KMS-11 (cell line): Measurements from ENCODE around the gene MPZL2.

Source experiments
- H2AFZ ChIP-seq: fragments of 200-600 bp; sonication (generic); 2 replicates; pipeline ENCODE4 v1.6.1; 2016; ENCODE audit warnings: antibody characterized with exemption, mixed run types, low read depth
- H3K27ac ChIP-seq: fragments of 200-600 bp; sonication (generic); 2 replicates; pipeline ENCODE4 v1.6.1; 2016; ENCODE audit warnings: mild to moderate bottlenecking, mixed run types
- H3K27me3 ChIP-seq: fragments of 200-600 bp; sonication (generic); 2 replicates; pipeline ENCODE4 v1.6.1; 2017; ENCODE audit warnings: mild to moderate bottlenecking, low read depth, mixed run types, moderate library complexity; ENCODE audit not compliant: insufficient read depth
- H3K36me3 ChIP-seq: fragments of 200-600 bp; sonication (generic); 2 replicates; pipeline ENCODE4 v1.6.1; 2017; ENCODE audit warnings: mild to moderate bottlenecking, mixed run types; ENCODE audit not compliant: insufficient read depth
- H3K4me1 ChIP-seq: fragments of 200-600 bp; sonication (generic); 2 replicates; pipeline ENCODE4 v1.6.1; 2016; ENCODE audit warnings: mild to moderate bottlenecking, low read depth, mixed run types; ENCODE audit not compliant: poor library complexity, severe bottlenecking
- H3K4me2 ChIP-seq: fragments of 200-600 bp; sonication (generic); 2 replicates; pipeline ENCODE4 v1.7.0; 2016; ENCODE audit warnings: mild to moderate bottlenecking, mixed run types
- H3K4me3 ChIP-seq: fragments of 200-600 bp; sonication (generic); IDR thresholded peaks from 2 replicates; pipeline ENCODE4 v1.6.1; 2017; ENCODE audit warnings: low read depth, low read length, mixed read lengths; ENCODE audit not compliant: insufficient read depth
- H3K79me2 ChIP-seq: fragments of 200-600 bp; sonication (generic); 2 replicates; pipeline ENCODE4 v1.6.1; 2016; ENCODE audit warnings: low read depth, mixed run types; ENCODE audit not compliant: insufficient read depth
- H3K9ac ChIP-seq: fragments of 200-600 bp; sonication (generic); 2 replicates; pipeline ENCODE4 v1.6.1; 2016; ENCODE audit warnings: mild to moderate bottlenecking, mixed run types
- H4K20me1 ChIP-seq: fragments of 200-600 bp; sonication (generic); 2 replicates; pipeline ENCODE4 v1.6.1; 2016; ENCODE audit warnings: mild to moderate bottlenecking, mixed run types; ENCODE audit not compliant: insufficient read depth
- CTCF ChIP-seq: fragments of 200-600 bp; sonication (generic); conservative IDR thresholded peaks from 2 replicates; pipeline ENCODE4 v1.6.1; 2017; ENCODE audit warnings: low read depth, mild to moderate bottlenecking, antibody characterized with exemption, low read length, moderate library complexity, mixed read lengths

MPZL2 gene

GRCh38 chr11:118238421-118238820 is 25.7 kb downstream of the MPZL2 start:
- no peak overlapping the region for H3K27ac ChIP-seq
- H3K4me3 ChIP-seq, result no peak overlapping the region
- H3K79me2 ChIP-seq, result no peaks in the 10 kb centered on the region
- H3K27me3 ChIP-seq, result no peaks in the 10 kb centered on the region
- no peak for TF ChIP-seq CTCF
- H3K36me3 ChIP-seq, result no peaks in the 10 kb centered on the region
- H3K4me1 ChIP-seq, result peaks cover 11% of the 10 kb centered on the region
- no peak overlapping the region for H3K9ac ChIP-seq
- H3K4me2 ChIP-seq, result no peak overlapping the region
- no peaks in the 10 kb centered on the region for H4K20me1 ChIP-seq
- no peak overlapping the region for H2AFZ ChIP-seq

GRCh38 chr11:118236170-118236569 is 27.9 kb downstream of the MPZL2 start:
- Histone ChIP-seq H4K20me1 (no peaks in the 10 kb centered on the region), H3K9ac (no peak overlapping the region), H3K4me2 (no peak overlapping the region), H3K4me3 (no peak overlapping the region), H2AFZ (no peak overlapping the region), H3K27ac (no peak overlapping the region), H3K27me3 (no peaks in the 10 kb centered on the region), H3K79me2 (no peaks in the 10 kb centered on the region), H3K4me1 (peaks cover 5% of the 10 kb centered on the region), H3K36me3 (no peaks in the 10 kb centered on the region)
- TF ChIP-seq CTCF, result no peak

- H3K27me3 ChIP-seq, result no peaks in the 10 kb centered on the region
- no peaks in the 10 kb centered on the region for H3K36me3 ChIP-seq
- no peaks in the 10 kb centered on the region for H4K20me1 ChIP-seq
- no peak overlapping the region for H3K9ac ChIP-seq
- H3K27ac ChIP-seq, result no peak overlapping the region
- H3K4me3 ChIP-seq, result no peak overlapping the region
- H3K4me2 ChIP-seq, result no peak overlapping the region
- no peak overlapping the region for H2AFZ ChIP-seq
- no peaks in the 10 kb centered on the region for H3K4me1 ChIP-seq
- H3K79me2 ChIP-seq, result no peaks in the 10 kb centered on the region
- TF ChIP-seq CTCF, result no peak
Observed at GRCh38 chr11:118234833-118235232, 29.3 kb downstream of the MPZL2 start.

- no peak overlapping the region for H3K9ac ChIP-seq
- no peak for TF ChIP-seq CTCF
- H3K4me3 ChIP-seq, result no peak overlapping the region
- no peak overlapping the region for H3K4me2 ChIP-seq
- H3K27me3 ChIP-seq, result no peaks in the 10 kb centered on the region
- no peaks in the 10 kb centered on the region for H3K4me1 ChIP-seq
- H2AFZ ChIP-seq, result no peak overlapping the region
- no peaks in the 10 kb centered on the region for H3K79me2 ChIP-seq
- no peaks in the 10 kb centered on the region for H3K36me3 ChIP-seq
- no peak overlapping the region for H3K27ac ChIP-seq
- H4K20me1 ChIP-seq, result no peaks in the 10 kb centered on the region
Observed at GRCh38 chr11:118233850-118234249, 30.2 kb downstream of the MPZL2 start.
